MG63 (cell line): ENCODE data around the gene PPFIBP2. TPM values are rescaled to one million over a fixed set of nuclear protein-coding genes. Genes with fewer than 3 reads are reported as not detected.

Source experiments
- DNase-seq: peaks from one replicate; pipeline ENCODE4 v3.0.0-alpha.2; 2020
- H3K27me3 ChIP-seq: fragments of 250-450 bp; sonication (Bioruptor Pico); 2 replicates; pipeline ENCODE4 v1.5.1; 2020; ENCODE audit warnings: mild to moderate bottlenecking, moderate library complexity
- H3K36me3 ChIP-seq: fragments of 250-450 bp; sonication (Bioruptor Pico); 2 replicates; pipeline ENCODE4 v1.5.1; 2020; ENCODE audit warnings: mild to moderate bottlenecking, moderate library complexity
- H3K4me3 ChIP-seq: fragments of 250-450 bp; sonication (Bioruptor Pico); 2 replicates; pipeline ENCODE4 v1.5.1; 2020; ENCODE audit warnings: mild to moderate bottlenecking, moderate library complexity
- H3K9me3 ChIP-seq: fragments of 250-450 bp; sonication (Bioruptor Pico); 2 replicates; pipeline ENCODE4 v1.5.1; 2020; ENCODE audit warnings: mild to moderate bottlenecking, moderate library complexity
- total RNA-seq: library from RNA; depleted of rRNA; stranded (reverse); fragments of >200 nt; shearing (Covaris generic); gene quantifications from 2 replicates; pipeline ENCODE4 v1.2.3, GENCODE V29; 2014; ENCODE audit warnings: low replicate concordance

PPFIBP2 gene
- total RNA-seq, 1 experiment from 2014 or later = 12.3 TPM

- no peaks in the 10 kb centered on the region for H3K36me3 ChIP-seq
- no peaks in the 10 kb centered on the region for H3K9me3 ChIP-seq
- H3K4me3 ChIP-seq = no peak overlapping the region
- no peaks in the 10 kb centered on the region for H3K27me3 ChIP-seq
- no peak for DNase-seq
These were observed 97.6 kb downstream of the PPFIBP2 start for GRCh38 chr11:7611411-7611810.

- H3K9me3 ChIP-seq = no peaks in the 10 kb centered on the region
- no peaks in the 10 kb centered on the region for H3K36me3 ChIP-seq
- DNase-seq = no peak
- no peaks in the 10 kb centered on the region for H3K27me3 ChIP-seq
- no peak overlapping the region for H3K4me3 ChIP-seq
These were observed 98.4 kb downstream of the PPFIBP2 start for GRCh38 chr11:7612056-7612660.

GRCh38 chr11:7612661-7613393 lies 99.0 kb downstream of the PPFIBP2 start:
- no peaks in the 10 kb centered on the region for H3K9me3 ChIP-seq
- no peak overlapping the region for H3K4me3 ChIP-seq
- no peaks in the 10 kb centered on the region for H3K27me3 ChIP-seq
- DNase-seq = no peak
- no peaks in the 10 kb centered on the region for H3K36me3 ChIP-seq

- Histone ChIP-seq H3K27me3 (no peaks in the 10 kb centered on the region), H3K36me3 (no peaks in the 10 kb centered on the region), H3K4me3 (no peak overlapping the region), H3K9me3 (no peaks in the 10 kb centered on the region)
- DNase-seq = no peak
These were observed 99.6 kb downstream of the PPFIBP2 start for GRCh38 chr11:7613394-7613720.

GRCh38 chr11:7614656-7615055 lies 100.9 kb downstream of the PPFIBP2 start:
- DNase-seq = no peak
- Histone ChIP-seq H3K4me3 (no peak overlapping the region), H3K9me3 (no peaks in the 10 kb centered on the region), H3K27me3 (no peaks in the 10 kb centered on the region), H3K36me3 (no peaks in the 10 kb centered on the region)

- no peak for DNase-seq
- Histone ChIP-seq H3K27me3 (no peaks in the 10 kb centered on the region), H3K36me3 (no peaks in the 10 kb centered on the region), H3K9me3 (no peaks in the 10 kb centered on the region), H3K4me3 (no peak overlapping the region)
These were observed 103.2 kb downstream of the PPFIBP2 start for GRCh38 chr11:7617032-7617431.

GRCh38 chr11:7619322-7619721 lies 105.5 kb downstream of the PPFIBP2 start:
- Histone ChIP-seq H3K4me3 (no peak overlapping the region), H3K9me3 (no peaks in the 10 kb centered on the region), H3K36me3 (no peaks in the 10 kb centered on the region), H3K27me3 (no peaks in the 10 kb centered on the region)
- no peak for DNase-seq

- Histone ChIP-seq H3K4me3 (no peak overlapping the region), H3K36me3 (no peaks in the 10 kb centered on the region)
These were observed 107.3 kb downstream of the PPFIBP2 start for GRCh38 chr11:7621090-7621489.

GRCh38 chr11:7621554-7621953 lies 107.8 kb downstream of the PPFIBP2 start:
- no peaks in the 10 kb centered on the region for H3K36me3 ChIP-seq
- H3K4me3 ChIP-seq = no peak overlapping the region
- H3K9me3 ChIP-seq = no peaks in the 10 kb centered on the region
- H3K27me3 ChIP-seq = no peaks in the 10 kb centered on the region
- DNase-seq = no peak

More at GRCh38 chr11:7621090-7621489, 107.3 kb downstream of the PPFIBP2 start:
- DNase-seq = no peak
- Histone ChIP-seq H3K27me3 (no peaks in the 10 kb centered on the region), H3K9me3 (no peaks in the 10 kb centered on the region)

GRCh38 chr11:7622721-7623120 lies 108.9 kb downstream of the PPFIBP2 start:
- H3K27me3 ChIP-seq = no peaks in the 10 kb centered on the region
- DNase-seq = no peak
- no peak overlapping the region for H3K4me3 ChIP-seq
- no peaks in the 10 kb centered on the region for H3K36me3 ChIP-seq
- no peaks in the 10 kb centered on the region for H3K9me3 ChIP-seq

GRCh38 chr11:7628660-7629059 lies 114.9 kb downstream of the PPFIBP2 start:
- no peaks in the 10 kb centered on the region for H3K9me3 ChIP-seq
- H3K4me3 ChIP-seq = no peak overlapping the region
- H3K27me3 ChIP-seq = no peaks in the 10 kb centered on the region
- no peak for DNase-seq
- no peaks in the 10 kb centered on the region for H3K36me3 ChIP-seq

- Histone ChIP-seq H3K27me3 (no peaks in the 10 kb centered on the region), H3K36me3 (no peaks in the 10 kb centered on the region), H3K4me3 (no peak overlapping the region), H3K9me3 (no peaks in the 10 kb centered on the region)
- DNase-seq = peak; percentile 45
These were observed 116.2 kb downstream of the PPFIBP2 start for GRCh38 chr11:7630002-7630401.

- no peaks in the 10 kb centered on the region for H3K9me3 ChIP-seq
- no peaks in the 10 kb centered on the region for H3K27me3 ChIP-seq
- DNase-seq = no peak
- H3K4me3 ChIP-seq = no peak overlapping the region
- H3K36me3 ChIP-seq = no peaks in the 10 kb centered on the region
These were observed 118.4 kb downstream of the PPFIBP2 start for GRCh38 chr11:7632211-7632610.

GRCh38 chr11:7635137-7635536 lies 121.3 kb downstream of the PPFIBP2 start:
- Histone ChIP-seq H3K36me3 (no peaks in the 10 kb centered on the region), H3K4me3 (no peak overlapping the region), H3K27me3 (no peaks in the 10 kb centered on the region), H3K9me3 (no peaks in the 10 kb centered on the region)
- no peak for DNase-seq

- Histone ChIP-seq H3K27me3 (no peaks in the 10 kb centered on the region), H3K4me3 (no peak overlapping the region), H3K36me3 (no peaks in the 10 kb centered on the region), H3K9me3 (no peaks in the 10 kb centered on the region)
- DNase-seq = no peak
These were observed 121.9 kb downstream of the PPFIBP2 start for GRCh38 chr11:7635708-7636107.

- Histone ChIP-seq H3K27me3 (no peaks in the 10 kb centered on the region), H3K9me3 (no peaks in the 10 kb centered on the region), H3K4me3 (no peak overlapping the region), H3K36me3 (no peaks in the 10 kb centered on the region)
- no peak for DNase-seq
These were observed 122.6 kb downstream of the PPFIBP2 start for GRCh38 chr11:7636350-7636749.

- no peak overlapping the region for H3K4me3 ChIP-seq
- DNase-seq = no peak
- H3K27me3 ChIP-seq = no peaks in the 10 kb centered on the region
- H3K9me3 ChIP-seq = no peaks in the 10 kb centered on the region
- no peaks in the 10 kb centered on the region for H3K36me3 ChIP-seq
These were observed 123.8 kb downstream of the PPFIBP2 start for GRCh38 chr11:7637447-7638157.
